K562 (cell line): Measurements from ENCODE around the gene INSIG1. TPM values are rescaled to one million over a fixed set of nuclear protein-coding genes. Genes with fewer than 3 reads are reported as not detected.

Experiments
- ATAC-seq: fragments of 200-7000 bp; cut with Tn5 transposase; 3 replicates; pipeline ENCODE4 v1.9.1; 2020; ENCODE audit warnings: moderate library complexity
- BruUV-seq: library from RNA; stranded (reverse); fragments of 400-500 nt; replicated peaks from 2 replicates; lab custom pipeline; 2021; lab: Mats Ljungman, UMichigan
- CTCF ChIA-PET: fragments of 300-600 bp; formaldehyde crosslinking; extraction: SDS; loops from one replicate; lab custom pipeline; 2021; ENCODE audit warnings: low intra/inter-chr PET ratio; lab: Yijun Ruan, JAX
- POLR2A ChIA-PET: fragments of 300-600, 350-650 bp; sonication (Branson Sonifier 250); formaldehyde crosslinking; extraction: SDS; loops from one replicate; lab custom pipeline; 2021; ENCODE audit warnings: antibody characterized with exemption, inconsistent platforms; lab: Yijun Ruan, JAX
- DNase-seq, 4 experiments: peaks; one replicate each; pipeline versions ENCODE4 v3.0.0 to v3.0.0-alpha.2; 2011 to 2018; ENCODE audit warnings: low spot score in 3 of 4, mixed read lengths in 3 of 4; ENCODE audit errors: extremely low read depth in 1 of 4
- FAIRE-seq: peaks from 2 replicates; lab custom pipeline; 2011; peaks lifted over from hg19 to GRCh38; lab: Jason Lieb, UNC
- H2AFZ ChIP-seq: 2 replicates; pipeline ENCODE4 v1.6.0; 2011; ENCODE audit warnings: low read depth, low read length, control low read depth, inconsistent platforms
- H3K27ac ChIP-seq: fragments of 200-600 bp; 3 replicates; pipeline ENCODE4 v1.8.0; 2011; ENCODE audit warnings: low read depth, mild to moderate bottlenecking, control low read depth, inconsistent platforms, low read length, moderate library complexity, mixed read lengths; ENCODE audit errors: extremely low read depth
- H3K27me3 ChIP-seq, 2 experiments: fragments of 300-600 bp in 1 of 2; 2 replicates in 1 of 2; 3 replicates in 1 of 2; pipeline versions ENCODE4 v1.6.0 to v1.8.0; 2011; ENCODE audit warnings: inconsistent platforms in 2 of 2, low read length in 2 of 2, mild to moderate bottlenecking in 1 of 2, mixed read lengths in 1 of 2, moderate library complexity in 1 of 2; ENCODE audit not compliant: control insufficient read depth in 2 of 2, insufficient read depth in 2 of 2
- H3K36me3 ChIP-seq: fragments of 300-600 bp; 3 replicates; pipeline ENCODE4 v1.8.0; 2011; ENCODE audit warnings: mild to moderate bottlenecking, low read length, inconsistent platforms; ENCODE audit not compliant: control insufficient read depth, insufficient read depth
- H3K4me1 ChIP-seq, 2 experiments: fragments of 200-600 bp in 1 of 2; replicated peaks in 1 of 2; 2 replicates in 1 of 2; 3 replicates in 1 of 2; pipeline versions ENCODE4 v1.5.1 to v1.8.0; 2011; ENCODE audit warnings: inconsistent platforms in 2 of 2, low read length in 2 of 2, mild to moderate bottlenecking in 1 of 2, mixed read lengths in 1 of 2, moderate library complexity in 1 of 2; ENCODE audit not compliant: control insufficient read depth in 2 of 2, insufficient read depth in 2 of 2
- H3K4me2 ChIP-seq: 2 replicates; pipeline ENCODE4 v1.6.1; 2011; ENCODE audit warnings: low read length, control low read depth, inconsistent platforms, mixed read lengths; ENCODE audit not compliant: insufficient read depth
- H3K4me3 ChIP-seq: fragments of 200-600 bp; sonication (generic), shearing (Covaris generic); 2 replicates; pipeline ENCODE4 v1.5.1; 2016; ENCODE audit warnings: control low read depth, inconsistent platforms
- H3K79me2 ChIP-seq: fragments of 200-600 bp; 3 replicates; pipeline ENCODE4 v1.8.0; 2011; ENCODE audit warnings: low read length, inconsistent platforms; ENCODE audit not compliant: control insufficient read depth, insufficient read depth
- H3K9ac ChIP-seq, 2 experiments: 2 replicates each; pipeline versions ENCODE4 v1.6.0 to v1.6.1; 2011; ENCODE audit warnings: low read depth in 2 of 2, low read length in 2 of 2, control low read depth in 1 of 2, inconsistent platforms in 1 of 2, mild to moderate bottlenecking in 1 of 2, mixed read lengths in 1 of 2; ENCODE audit not compliant: insufficient read depth in 1 of 2
- H3K9me1 ChIP-seq: one replicate; pipeline ENCODE4 v1.6.0; 2011; ENCODE audit warnings: inconsistent platforms, mild to moderate bottlenecking, low read length, moderate library complexity; ENCODE audit not compliant: control insufficient read depth, insufficient read depth
- H3K9me3 ChIP-seq: replicated peaks from 2 replicates; pipeline ENCODE4 v1.5.1; 2011; ENCODE audit warnings: low read depth, low read length, inconsistent platforms; ENCODE audit not compliant: control insufficient read depth, insufficient read depth
- H4K20me1 ChIP-seq: replicated peaks from 2 replicates; pipeline ENCODE4 v1.6.1; 2011; ENCODE audit warnings: low read length, inconsistent platforms, mixed read lengths; ENCODE audit not compliant: control insufficient read depth, insufficient read depth
- ARID4B ChIP-seq: sonication (generic); formaldehyde crosslinking; IDR thresholded peaks from 2 replicates; pipeline ENCODE4 v1.8.0; 2022; ENCODE audit warnings: mild to moderate bottlenecking, missing genetic modification reagents
- FOXJ3 ChIP-seq: sonication (generic); formaldehyde crosslinking; IDR thresholded peaks from 2 replicates; pipeline ENCODE4 v1.4.0; 2020; ENCODE audit warnings: mild to moderate bottlenecking, missing genetic modification reagents
- HDAC1 ChIP-seq, 2 experiments: fragments of 450-650 bp; IDR thresholded peaks; 2 replicates each; pipeline ENCODE4 v1.6.1; 2016 to 2017; ENCODE audit warnings: inconsistent platforms in 1 of 2, mild to moderate bottlenecking in 1 of 2, moderate library complexity in 1 of 2
- ZBED1 ChIP-seq: IDR thresholded peaks from 2 replicates; pipeline ENCODE4 v1.6.1; 2014
- WGBS: fragments of 100-300 bp; shearing (Covaris generic); methylation state at CpG from one replicate; pipeline ENCODE4 v1.1.6; 2016; ENCODE audit warnings: low coverage, mixed read lengths; ENCODE audit not compliant: insufficient coverage; ENCODE audit errors: missing lambda C conversion rate; 5-methylcytosine and 5-hydroxymethylcytosine counted together
- in situ Hi-C: fragments of 300-500 bp; cut with MboI; formaldehyde crosslinking; loops from 4 replicates; pipeline ENCODE4 v1.15.0; 2018; ENCODE audit warnings: inconsistent platforms, mixed read lengths
- intact Hi-C: fragments of 100-400 bp; cut with micrococcal nuclease; formaldehyde crosslinking; loops from 2 replicates; pipeline ENCODE4 v1.14.2; 2022
- polyA plus RNA-seq, 8 experiments: library from polyadenylated mRNA; depleted of rRNA in 4 of 8; stranded (reverse) in 5 of 8; unstranded in 3 of 8; fragments of >200 nt; fragmentation: Nextera tagmentation in 2 of 8; fragmentation: Illumina TruSeq in 1 of 8; extraction: Ambion mirVana in 2 of 8; extraction: Trizol in 1 of 8; gene quantifications; 2 replicates each; pipeline versions ENCODE4 v1.2.1 to v1.2.3, GENCODE V29; 2011 to 2014; ENCODE audit warnings: inconsistent platforms in 1 of 8, missing spikeins in 1 of 8
- total RNA-seq, 7 experiments: library from RNA; depleted of rRNA in 6 of 7; stranded (reverse); fragments of >200 nt in 6 of 7; fragmentation: Illumina TruSeq in 2 of 7; extraction: Trizol in 2 of 7; gene quantifications; 2 replicates each; pipeline versions ENCODE4 v1.2.1 to v1.2.3, GENCODE V29; 2011 to 2021; ENCODE audit warnings: low replicate concordance in 1 of 7
- TF ChIP-seq, protein P1 (sequence below): sonication (generic); formaldehyde crosslinking; IDR thresholded peaks from 2 replicates; pipeline ENCODE4 v1.8.0; 2023; ENCODE audit warnings: missing genetic modification reagents, mild to moderate bottlenecking, borderline replicate concordance
- TF ChIP-seq, protein P2 (sequence below): sonication (generic); formaldehyde crosslinking; IDR thresholded peaks from 2 replicates; pipeline ENCODE4 v1.8.0; 2023; ENCODE audit warnings: mild to moderate bottlenecking, missing genetic modification reagents

The INSIG1 gene
- total and polyA plus RNA-seq, 9 of the 15 experiments (the other 6 are each of a cell fraction or from before 2014, with no cell fraction given) = 57.1 to 787 (median 238) TPM

DNA sequence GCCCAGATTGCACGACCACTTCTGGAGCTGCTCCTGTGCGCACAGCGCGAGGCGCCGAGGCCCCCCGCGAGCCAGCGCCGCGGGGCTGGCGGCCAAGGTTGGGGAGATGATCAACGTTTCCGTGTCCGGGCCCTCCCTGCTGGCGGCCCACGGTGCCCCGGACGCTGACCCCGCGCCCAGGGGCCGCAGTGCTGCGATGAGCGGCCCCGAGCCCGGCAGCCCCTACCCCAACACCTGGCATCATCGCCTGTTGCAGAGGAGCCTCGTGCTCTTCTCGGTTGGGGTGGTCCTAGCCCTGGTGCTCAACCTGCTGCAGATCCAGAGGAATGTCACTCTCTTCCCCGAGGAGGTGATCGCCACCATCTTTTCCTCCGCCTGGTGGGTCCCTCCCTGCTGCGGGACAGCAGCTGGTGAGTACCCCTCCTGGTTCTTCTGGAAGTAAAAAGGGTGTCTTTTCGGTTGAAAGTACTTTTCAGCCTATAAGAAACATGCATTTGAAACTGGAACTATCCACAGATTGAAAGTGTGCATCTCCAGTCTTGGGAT, 683 bp downstream of the INSIG1 start (continued):
- peak; percentile 39; the same call in 1 of the 2 replicates for TF ChIP-seq ARID4B (CRISPR knock-in tag)
- TF ChIP-seq, all 486 proteins: peak for 23

GRCh38 chr7:155298834-155299534, 1.3 kb downstream of the INSIG1 start:
- in situ Hi-C loops (no loop called here), intact Hi-C loops (loop anchor here (2.0 to 5.0 kb wide), 2 partner anchors 108 to 297 kb away; partner anchors contain the start of gene PAXIP1)
- Histone ChIP-seq H2AFZ (no peak overlapping the region), H3K4me1 (peaks cover 46 to 54% of the 10 kb centered on the region in 2 experiments), H3K4me3 (peak overlapping the region; percentile 76), H3K9me1 (peaks cover 12% of the 10 kb centered on the region), H3K9me3 (no peaks in the 10 kb centered on the region), H3K36me3 (peaks cover 54% of the 10 kb centered on the region), H3K27ac (peak overlapping the region; percentile 69), H3K9ac (peak overlapping the region; percentile 71 to 94), H3K27me3 (no peaks in the 10 kb centered on the region), H4K20me1 (peaks cover 50% of the 10 kb centered on the region), H3K4me2 (peak overlapping the region; percentile 98), H3K79me2 (peaks cover 75% of the 10 kb centered on the region)
- peak; percentile 83 for FAIRE-seq
- ChIA-PET CTCF (no interaction called here), POLR2A (interaction anchor here (0.6 to 3.0 kb wide), 7 partner anchors 8 to 57 kb away, joined by 3 to 18 read pairs (median 4); no protein-coding TSS in a partner anchor)
- DNase-seq = peak; percentile 90 to 95 (median 92)
- ATAC-seq = peak; percentile 75
- 2% methylated on average over 27 of the region's 27 CpGs for WGBS
- BruUV-seq = TSS peak; percentile 35
- TF ChIP-seq HDAC1 (IDR thresholded peaks at IDR 0.05) (peak in 1 of 2 experiments; percentile 83; a peak in 2 of 4 replicates), ZBED1 (0 out of 2 replicates have a peak, but pooled peaks have one; percentile 37), FOXJ3 (CRISPR knock-in tag) (no peak)
- TF ChIP-seq, protein P1, sequence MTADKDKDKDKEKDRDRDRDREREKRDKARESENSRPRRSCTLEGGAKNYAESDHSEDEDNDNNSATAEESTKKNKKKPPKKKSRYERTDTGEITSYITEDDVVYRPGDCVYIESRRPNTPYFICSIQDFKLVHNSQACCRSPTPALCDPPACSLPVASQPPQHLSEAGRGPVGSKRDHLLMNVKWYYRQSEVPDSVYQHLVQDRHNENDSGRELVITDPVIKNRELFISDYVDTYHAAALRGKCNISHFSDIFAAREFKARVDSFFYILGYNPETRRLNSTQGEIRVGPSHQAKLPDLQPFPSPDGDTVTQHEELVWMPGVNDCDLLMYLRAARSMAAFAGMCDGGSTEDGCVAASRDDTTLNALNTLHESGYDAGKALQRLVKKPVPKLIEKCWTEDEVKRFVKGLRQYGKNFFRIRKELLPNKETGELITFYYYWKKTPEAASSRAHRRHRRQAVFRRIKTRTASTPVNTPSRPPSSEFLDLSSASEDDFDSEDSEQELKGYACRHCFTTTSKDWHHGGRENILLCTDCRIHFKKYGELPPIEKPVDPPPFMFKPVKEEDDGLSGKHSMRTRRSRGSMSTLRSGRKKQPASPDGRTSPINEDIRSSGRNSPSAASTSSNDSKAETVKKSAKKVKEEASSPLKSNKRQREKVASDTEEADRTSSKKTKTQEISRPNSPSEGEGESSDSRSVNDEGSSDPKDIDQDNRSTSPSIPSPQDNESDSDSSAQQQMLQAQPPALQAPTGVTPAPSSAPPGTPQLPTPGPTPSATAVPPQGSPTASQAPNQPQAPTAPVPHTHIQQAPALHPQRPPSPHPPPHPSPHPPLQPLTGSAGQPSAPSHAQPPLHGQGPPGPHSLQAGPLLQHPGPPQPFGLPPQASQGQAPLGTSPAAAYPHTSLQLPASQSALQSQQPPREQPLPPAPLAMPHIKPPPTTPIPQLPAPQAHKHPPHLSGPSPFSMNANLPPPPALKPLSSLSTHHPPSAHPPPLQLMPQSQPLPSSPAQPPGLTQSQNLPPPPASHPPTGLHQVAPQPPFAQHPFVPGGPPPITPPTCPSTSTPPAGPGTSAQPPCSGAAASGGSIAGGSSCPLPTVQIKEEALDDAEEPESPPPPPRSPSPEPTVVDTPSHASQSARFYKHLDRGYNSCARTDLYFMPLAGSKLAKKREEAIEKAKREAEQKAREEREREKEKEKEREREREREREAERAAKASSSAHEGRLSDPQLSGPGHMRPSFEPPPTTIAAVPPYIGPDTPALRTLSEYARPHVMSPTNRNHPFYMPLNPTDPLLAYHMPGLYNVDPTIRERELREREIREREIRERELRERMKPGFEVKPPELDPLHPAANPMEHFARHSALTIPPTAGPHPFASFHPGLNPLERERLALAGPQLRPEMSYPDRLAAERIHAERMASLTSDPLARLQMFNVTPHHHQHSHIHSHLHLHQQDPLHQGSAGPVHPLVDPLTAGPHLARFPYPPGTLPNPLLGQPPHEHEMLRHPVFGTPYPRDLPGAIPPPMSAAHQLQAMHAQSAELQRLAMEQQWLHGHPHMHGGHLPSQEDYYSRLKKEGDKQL (CRISPR knock-in tag) = no peak
- TF ChIP-seq, protein P2, sequence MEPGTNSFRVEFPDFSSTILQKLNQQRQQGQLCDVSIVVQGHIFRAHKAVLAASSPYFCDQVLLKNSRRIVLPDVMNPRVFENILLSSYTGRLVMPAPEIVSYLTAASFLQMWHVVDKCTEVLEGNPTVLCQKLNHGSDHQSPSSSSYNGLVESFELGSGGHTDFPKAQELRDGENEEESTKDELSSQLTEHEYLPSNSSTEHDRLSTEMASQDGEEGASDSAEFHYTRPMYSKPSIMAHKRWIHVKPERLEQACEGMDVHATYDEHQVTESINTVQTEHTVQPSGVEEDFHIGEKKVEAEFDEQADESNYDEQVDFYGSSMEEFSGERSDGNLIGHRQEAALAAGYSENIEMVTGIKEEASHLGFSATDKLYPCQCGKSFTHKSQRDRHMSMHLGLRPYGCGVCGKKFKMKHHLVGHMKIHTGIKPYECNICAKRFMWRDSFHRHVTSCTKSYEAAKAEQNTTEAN (CRISPR knock-in tag) = no peak
